ENCODE data around the gene LTBP1.

LTBP1 gene

GRCh38 chr2:33099989-33100388 lies 153.2 kb downstream of the LTBP1 start:
- no peaks in the 10 kb centered on the region for H3K9me3 Mint-ChIP-seq (ENCODE audit: low read depth)
- no peaks in the 10 kb centered on the region for H3K4me1 Mint-ChIP-seq (ENCODE audit: low read depth)
- no peaks in the 10 kb centered on the region for H3K36me3 Mint-ChIP-seq
- no peak overlapping the region for H3K4me3 Mint-ChIP-seq
- H3K27ac Mint-ChIP-seq, result no peak overlapping the region
- peaks cover 10% of the 10 kb centered on the region for H3K27me3 Mint-ChIP-seq

- Mint-ChIP-seq H3K4me3 (no peak overlapping the region), H3K27ac (no peak overlapping the region), H3K27me3 (peaks cover 9% of the 10 kb centered on the region), H3K36me3 (no peaks in the 10 kb centered on the region), H3K9me3 (ENCODE audit: low read depth) (no peaks in the 10 kb centered on the region), H3K4me1 (ENCODE audit: low read depth) (no peaks in the 10 kb centered on the region)
These were observed 154.2 kb downstream of the LTBP1 start for GRCh38 chr2:33100921-33101320.

GRCh38 chr2:33104052-33104623 lies 157.4 kb downstream of the LTBP1 start:
- H3K4me1 Mint-ChIP-seq (ENCODE audit: low read depth), result no peaks in the 10 kb centered on the region
- H3K36me3 Mint-ChIP-seq, result no peaks in the 10 kb centered on the region
- H3K27ac Mint-ChIP-seq, result no peak overlapping the region
- H3K4me3 Mint-ChIP-seq, result no peak overlapping the region
- H3K9me3 Mint-ChIP-seq (ENCODE audit: low read depth), result no peaks in the 10 kb centered on the region
- peaks cover 14% of the 10 kb centered on the region for H3K27me3 Mint-ChIP-seq

- H3K27ac Mint-ChIP-seq, result no peak overlapping the region
These were observed 158.0 kb downstream of the LTBP1 start for GRCh38 chr2:33104726-33105125.

GRCh38 chr2:33106115-33106514 lies 159.4 kb downstream of the LTBP1 start:
- Mint-ChIP-seq H3K4me3 (no peak overlapping the region), H3K9me3 (ENCODE audit: low read depth) (no peaks in the 10 kb centered on the region), H3K27me3 (peaks cover 18% of the 10 kb centered on the region), H3K27ac (no peak overlapping the region), H3K4me1 (ENCODE audit: low read depth) (no peaks in the 10 kb centered on the region), H3K36me3 (no peaks in the 10 kb centered on the region)

More at GRCh38 chr2:33104726-33105125, 158.0 kb downstream of the LTBP1 start:
- Mint-ChIP-seq H3K4me1 (ENCODE audit: low read depth) (no peaks in the 10 kb centered on the region), H3K9me3 (ENCODE audit: low read depth) (no peaks in the 10 kb centered on the region), H3K27me3 (peaks cover 14% of the 10 kb centered on the region), H3K4me3 (no peak overlapping the region), H3K36me3 (no peaks in the 10 kb centered on the region)

- Mint-ChIP-seq H3K4me3 (no peak overlapping the region), H3K4me1 (ENCODE audit: low read depth) (no peaks in the 10 kb centered on the region), H3K9me3 (ENCODE audit: low read depth) (no peaks in the 10 kb centered on the region), H3K36me3 (no peaks in the 10 kb centered on the region), H3K27me3 (peaks cover 22% of the 10 kb centered on the region), H3K27ac (no peak overlapping the region)
These were observed 161.1 kb downstream of the LTBP1 start for GRCh38 chr2:33107690-33108482.

GRCh38 chr2:33108483-33109443 lies 162.0 kb downstream of the LTBP1 start:
- Mint-ChIP-seq H3K9me3 (ENCODE audit: low read depth) (no peaks in the 10 kb centered on the region), H3K4me1 (ENCODE audit: low read depth) (no peaks in the 10 kb centered on the region), H3K36me3 (no peaks in the 10 kb centered on the region), H3K27me3 (peaks cover 23% of the 10 kb centered on the region), H3K4me3 (no peak overlapping the region), H3K27ac (no peak overlapping the region)

- no peaks in the 10 kb centered on the region for H3K9me3 Mint-ChIP-seq (ENCODE audit: low read depth)
- H3K27me3 Mint-ChIP-seq, result peaks cover 14% of the 10 kb centered on the region
- no peak overlapping the region for H3K4me3 Mint-ChIP-seq
- H3K4me1 Mint-ChIP-seq (ENCODE audit: low read depth), result no peaks in the 10 kb centered on the region
- H3K36me3 Mint-ChIP-seq, result no peaks in the 10 kb centered on the region
- H3K27ac Mint-ChIP-seq, result no peak overlapping the region
These were observed 163.7 kb downstream of the LTBP1 start for GRCh38 chr2:33110461-33110860.

GRCh38 chr2:33111002-33111446 lies 164.3 kb downstream of the LTBP1 start:
- Mint-ChIP-seq H3K9me3 (ENCODE audit: low read depth) (no peaks in the 10 kb centered on the region), H3K27ac (no peak overlapping the region), H3K36me3 (no peaks in the 10 kb centered on the region), H3K4me3 (no peak overlapping the region), H3K27me3 (peaks cover 14% of the 10 kb centered on the region), H3K4me1 (ENCODE audit: low read depth) (no peaks in the 10 kb centered on the region)

GRCh38 chr2:33115196-33115595 lies 168.4 kb downstream of the LTBP1 start:
- H3K36me3 Mint-ChIP-seq, result no peaks in the 10 kb centered on the region
- peaks cover 9% of the 10 kb centered on the region for H3K27me3 Mint-ChIP-seq
- H3K27ac Mint-ChIP-seq, result no peak overlapping the region
- H3K4me3 Mint-ChIP-seq, result no peak overlapping the region
- no peaks in the 10 kb centered on the region for H3K4me1 Mint-ChIP-seq (ENCODE audit: low read depth)
- H3K9me3 Mint-ChIP-seq (ENCODE audit: low read depth), result no peaks in the 10 kb centered on the region

GRCh38 chr2:33115728-33116127 lies 169.0 kb downstream of the LTBP1 start:
- Mint-ChIP-seq H3K4me3 (no peak overlapping the region), H3K27ac (no peak overlapping the region), H3K9me3 (ENCODE audit: low read depth) (no peaks in the 10 kb centered on the region), H3K36me3 (no peaks in the 10 kb centered on the region), H3K27me3 (peaks cover 7% of the 10 kb centered on the region), H3K4me1 (ENCODE audit: low read depth) (no peaks in the 10 kb centered on the region)

- H3K27me3 Mint-ChIP-seq, result peaks cover 2% of the 10 kb centered on the region
- no peak overlapping the region for H3K4me3 Mint-ChIP-seq
- no peaks in the 10 kb centered on the region for H3K36me3 Mint-ChIP-seq
- no peaks in the 10 kb centered on the region for H3K4me1 Mint-ChIP-seq (ENCODE audit: low read depth)
- no peaks in the 10 kb centered on the region for H3K9me3 Mint-ChIP-seq (ENCODE audit: low read depth)
- H3K27ac Mint-ChIP-seq, result no peak overlapping the region
These were observed 170.0 kb downstream of the LTBP1 start for GRCh38 chr2:33116799-33117198.

- Mint-ChIP-seq H3K4me1 (ENCODE audit: low read depth) (no peaks in the 10 kb centered on the region), H3K36me3 (no peaks in the 10 kb centered on the region), H3K27me3 (peaks cover 1% of the 10 kb centered on the region)
These were observed 171.9 kb downstream of the LTBP1 start for GRCh38 chr2:33118651-33119050.

GRCh38 chr2:33121416-33121815 lies 174.7 kb downstream of the LTBP1 start:
- Mint-ChIP-seq H3K4me1 (ENCODE audit: low read depth) (no peaks in the 10 kb centered on the region), H3K27ac (no peak overlapping the region), H3K36me3 (no peaks in the 10 kb centered on the region), H3K27me3 (peaks cover 3% of the 10 kb centered on the region), H3K9me3 (ENCODE audit: low read depth) (no peaks in the 10 kb centered on the region), H3K4me3 (no peak overlapping the region)

More at GRCh38 chr2:33118651-33119050, 171.9 kb downstream of the LTBP1 start:
- no peaks in the 10 kb centered on the region for H3K9me3 Mint-ChIP-seq (ENCODE audit: low read depth)
- H3K27ac Mint-ChIP-seq, result no peak overlapping the region
- H3K4me3 Mint-ChIP-seq, result no peak overlapping the region

GRCh38 chr2:33121925-33122324 lies 175.2 kb downstream of the LTBP1 start:
- Mint-ChIP-seq H3K27ac (no peak overlapping the region), H3K36me3 (no peaks in the 10 kb centered on the region), H3K4me1 (ENCODE audit: low read depth) (no peaks in the 10 kb centered on the region), H3K4me3 (no peak overlapping the region), H3K9me3 (ENCODE audit: low read depth) (no peaks in the 10 kb centered on the region), H3K27me3 (peaks cover 3% of the 10 kb centered on the region)

All from activated naive CD8-positive, alpha-beta T cell (primary cell).